Gastrocnemius medialis (tissue), 4 donors: ENCODE data around the gene CBLIF.

Experiments used
- CTCF ChIP-seq, 5 experiments: fragments of 450-650 bp in 3 of 5; fragments of 200-600 bp in 2 of 5; sonication (generic) in 2 of 5; IDR thresholded peaks in 4 of 5; conservative IDR thresholded peaks in 1 of 5; 1 replicate in 4 of 5; 2 replicates in 1 of 5; pipeline ENCODE4 v1.5.1; 2016 to 2019; ENCODE audit warnings: antibody characterized with exemption in 5 of 5, mild to moderate bottlenecking in 3 of 5, moderate library complexity in 3 of 5
- POLR2A ChIP-seq, 2 donors: fragments of 450-650 bp; IDR thresholded peaks; one replicate each; pipeline ENCODE4 v1.6.1; 2017; ENCODE audit warnings: antibody characterized with exemption in 2 of 2, mild to moderate bottlenecking in 2 of 2, moderate library complexity in 2 of 2

- TF ChIP-seq CTCF (IDR thresholded peaks at IDR 0.05 in 4 of 5, conservative IDR thresholded peaks at IDR 0.05 in 1 of 5) (no peak), POLR2A (IDR thresholded peaks at IDR 0.05) (no peak)
Observed at GRCh38 chr11:59783632-59784090, 61.6 kb downstream of the CBLIF start.
